HG03469 (cell line): ENCODE measurements around the gene ARL2BP.
A peak's percentile ranks its signal among the peaks of the same experiment; 100 is the strongest.

Source experiments
- ATAC-seq: cut with Tn5 transposase; IDR thresholded peaks from one replicate; pipeline ENCODE4 v1.9.1; 2021; ENCODE audit warnings: mild to moderate bottlenecking, moderate library complexity, moderate number of reproducible peaks; ENCODE audit not compliant: unreplicated experiment

The ARL2BP gene

GRCh38 chr16:57235128-57236021, 9.7 kb upstream of the ARL2BP start:
- ATAC-seq: peak; percentile 27

GRCh38 chr16:57236022-57236350, 9.1 kb upstream of the ARL2BP start:
- no peak for ATAC-seq

GRCh38 chr16:57238682-57239081, 6.4 kb upstream of the ARL2BP start:
- ATAC-seq: no peak

GRCh38 chr16:57239107-57239506, 6.0 kb upstream of the ARL2BP start:
- no peak for ATAC-seq

- no peak for ATAC-seq
These were observed 4.2 kb upstream of the ARL2BP start for GRCh38 chr16:57240851-57241250.

GRCh38 chr16:57242650-57243049, 2.4 kb upstream of the ARL2BP start:
- no peak for ATAC-seq

GRCh38 chr16:57244463-57244766, 644 bp upstream of the ARL2BP start:
- ATAC-seq: no peak

- no peak for ATAC-seq
These were observed 534 bp downstream of the ARL2BP start for GRCh38 chr16:57245472-57246113.

GRCh38 chr16:57251352-57251751, 6.3 kb downstream of the ARL2BP start:
- ATAC-seq: no peak

- no peak for ATAC-seq
These were observed 7.2 kb downstream of the ARL2BP start for GRCh38 chr16:57252148-57252721.

- no peak for ATAC-seq
These were observed 8.4 kb downstream of the ARL2BP start for GRCh38 chr16:57253466-57253865.

- no peak for ATAC-seq
These were observed 10.8 kb downstream of the ARL2BP start for GRCh38 chr16:57255686-57256415.

- ATAC-seq: no peak
These were observed 11.7 kb downstream of the ARL2BP start for GRCh38 chr16:57256601-57257395.

GRCh38 chr16:57257455-57258070, 12.5 kb downstream of the ARL2BP start:
- no peak for ATAC-seq

GRCh38 chr16:57258226-57258909, 13.3 kb downstream of the ARL2BP start:
- ATAC-seq: no peak

GRCh38 chr16:57258910-57259475, 13.9 kb downstream of the ARL2BP start:
- no peak for ATAC-seq

GRCh38 chr16:57260294-57260929, 15.4 kb downstream of the ARL2BP start:
- ATAC-seq: no peak

- no peak for ATAC-seq
These were observed 16.7 kb downstream of the ARL2BP start for GRCh38 chr16:57261806-57262205.
